Stimulated activated CD4-positive, alpha-beta T cell treated with anti-CD3 and anti-CD28 coated beads, TNF-alpha, amount 100 ng/mL, for 4 hours (primary cell): ENCODE data around the gene CHP1.
"Not testable (repeated sequence)": the region's sequence is repeated elsewhere in the genome, so short reads cannot be mapped to it uniquely, and the experiment has no call there.

Experiments
- DNase-seq, 3 experiments: peaks; one replicate each; pipeline ENCODE4 v3.0.0-alpha.2; 2020; ENCODE audit warnings: low read depth in 3 of 3

The CHP1 gene

GRCh38 chr15:41291065-41291631 lies 60.1 kb downstream of the CHP1 start:
- no peak for DNase-seq

GRCh38 chr15:41292521-41292920 lies 61.5 kb downstream of the CHP1 start:
- no peak for DNase-seq

- DNase-seq = not testable (repeated sequence)
Measured at GRCh38 chr15:41301139-41301538, 70.1 kb downstream of the CHP1 start.

- DNase-seq = no peak
Measured at GRCh38 chr15:41301587-41301986, 70.5 kb downstream of the CHP1 start.

- DNase-seq = no peak
Measured at GRCh38 chr15:41304149-41304770, 73.2 kb downstream of the CHP1 start.

- no peak for DNase-seq
Measured at GRCh38 chr15:41307679-41308078, 76.6 kb downstream of the CHP1 start.

- no peak for DNase-seq
Measured at GRCh38 chr15:41309226-41309905, 78.3 kb downstream of the CHP1 start.

- DNase-seq = not testable (repeated sequence)
Measured at GRCh38 chr15:41320805-41321330, 89.8 kb downstream of the CHP1 start.

GRCh38 chr15:41323611-41324010 lies 92.5 kb downstream of the CHP1 start:
- no peak for DNase-seq

GRCh38 chr15:41331281-41331680 lies 100.2 kb downstream of the CHP1 start:
- no peak for DNase-seq
